ENCODE measurements around the gene JAM2.

- TF ChIP-seq RFX5 (IDR thresholded peaks at IDR 0.05; ENCODE audit: low read depth, low read length) (no peak), SIX5 (IDR thresholded peaks at IDR 0.05; ENCODE audit: low read depth, low read length, severe bottlenecking) (no peak), REST (IDR thresholded peaks at IDR 0.05; ENCODE audit: low read depth, low read length) (no peak), ZNF592 (IDR thresholded peaks at IDR 0.05) (no peak), EZH2 (IDR thresholded peaks at IDR 0.05; ENCODE audit: borderline replicate concordance, control insufficient read depth, low read depth, low read length) (no peak), YY1 (IDR thresholded peaks at IDR 0.05; ENCODE audit: low read depth, low read length) (no peak), NR2C2 (IDR thresholded peaks at IDR 0.05; ENCODE audit: borderline replicate concordance, control insufficient read depth, insufficient read length, low read depth) (no peak), POLR2A (IDR thresholded peaks at IDR 0.05; ENCODE audit: low read depth, low read length) (no peak), NR2C1 (IDR thresholded peaks at IDR 0.05) (no peak)
These were observed 4.4 kb downstream of the JAM2 start for GRCh38 chr21:25643486-25643885.
